Dermis microvascular lymphatic vessel endothelial cell (primary cell): ENCODE data around the gene RGS9BP. TPM values are rescaled to one million over a fixed set of nuclear protein-coding genes. Genes with fewer than 3 reads are reported as not detected.
"Not testable (repeated sequence)": the region's sequence is repeated elsewhere in the genome, so short reads cannot be mapped to it uniquely, and the experiment has no call there.

Experiments
- DNase-seq, 2 donors: peaks; one replicate each; pipeline versions ENCODE4 v3.0.0 to v3.0.0-alpha.2; 2010; ENCODE audit warnings: low read depth in 2 of 2
- total RNA-seq: library from RNA; depleted of rRNA; stranded (reverse); fragments of >200 nt; gene quantifications from 2 replicates; pipeline ENCODE4 v1.2.1, GENCODE V29; 2014

RGS9BP gene
- total RNA-seq, 1 donor from 2014 or later = 0.39 TPM

GRCh38 chr19:32671883-32672593, 3.6 kb upstream of the RGS9BP start:
- DNase-seq = no peak

DNA sequence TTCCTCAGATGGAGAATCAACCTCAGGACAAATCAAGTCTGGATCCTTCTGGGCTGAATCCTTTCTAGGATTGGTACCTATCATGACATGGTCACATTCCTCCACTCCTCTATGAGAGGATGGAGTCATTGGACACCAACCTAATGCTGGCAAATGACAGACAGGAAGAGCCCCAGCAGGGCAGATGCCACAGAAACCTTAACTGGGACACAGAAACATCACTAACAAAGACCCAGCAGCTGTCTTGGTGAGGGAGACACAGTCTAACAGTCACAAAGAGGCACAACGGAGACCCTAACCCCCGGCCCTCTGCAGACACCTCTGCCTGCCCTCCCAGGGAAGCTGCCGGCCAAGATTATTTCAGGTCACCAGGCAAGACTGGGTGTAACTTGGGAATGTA, 2.8 kb upstream of the RGS9BP start:
- no peak for DNase-seq

DNA sequence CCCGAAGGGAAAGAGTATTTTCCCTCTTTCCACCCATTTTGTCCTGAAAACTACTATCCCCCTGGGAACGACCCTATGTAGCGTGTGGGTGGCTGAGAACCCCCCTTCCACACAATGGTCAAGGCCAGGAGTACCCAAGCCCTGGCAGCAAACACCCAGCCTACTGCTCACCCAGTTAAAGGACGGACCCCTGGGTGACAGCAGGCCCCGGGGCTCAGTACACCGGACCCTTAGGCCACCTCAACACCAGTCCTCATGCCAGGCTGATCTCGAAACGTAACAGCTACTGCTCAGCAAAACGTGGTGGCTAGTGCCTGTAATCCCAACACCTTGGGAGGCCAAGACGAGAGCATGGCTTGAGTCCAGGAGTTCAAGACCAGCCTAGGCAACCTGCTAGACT, 2.1 kb upstream of the RGS9BP start:
- DNase-seq = no peak

GRCh38 chr19:32674153-32674930, 1.3 kb upstream of the RGS9BP start:
- DNase-seq = peak in 1 of 2 donors; percentile 14

GRCh38 chr19:32674931-32675719, 523 bp upstream of the RGS9BP start, which contains the start of gene ANKRD27:
TSS of gene ANKRD27 (minus strand) at chr19:32675180. CDS start at chr19:32659015, 16,165 bp downstream.
- peak; percentile 96 to 99 for DNase-seq

- DNase-seq = peak in 1 of 2 donors; percentile 27
Observed at GRCh38 chr19:32676186-32676894, 692 bp downstream of the RGS9BP start.

DNA sequence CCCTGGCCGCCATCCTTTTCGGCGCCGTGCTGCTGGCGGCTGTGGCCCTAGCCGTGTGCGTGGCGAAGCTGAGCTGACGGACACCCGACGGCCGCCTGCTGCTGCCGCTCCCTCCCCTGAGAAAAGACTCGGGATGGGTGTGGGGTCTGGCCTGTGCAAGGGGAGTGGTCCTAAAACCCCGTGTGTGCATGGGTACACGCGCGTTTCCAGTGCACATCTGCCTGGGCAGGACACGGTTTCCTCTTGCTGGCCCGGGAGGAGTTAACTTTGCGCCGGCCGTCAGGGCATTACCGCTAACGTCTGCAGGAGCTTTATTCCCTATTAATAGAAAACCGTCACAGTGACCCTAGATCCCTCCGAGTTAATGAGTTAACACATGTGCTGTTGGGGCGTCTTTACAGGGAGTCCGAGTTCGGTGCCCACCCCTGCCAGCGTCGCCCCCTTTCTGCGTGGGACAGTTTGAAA, 1.3 kb downstream of the RGS9BP start:
- no peak for DNase-seq

DNA sequence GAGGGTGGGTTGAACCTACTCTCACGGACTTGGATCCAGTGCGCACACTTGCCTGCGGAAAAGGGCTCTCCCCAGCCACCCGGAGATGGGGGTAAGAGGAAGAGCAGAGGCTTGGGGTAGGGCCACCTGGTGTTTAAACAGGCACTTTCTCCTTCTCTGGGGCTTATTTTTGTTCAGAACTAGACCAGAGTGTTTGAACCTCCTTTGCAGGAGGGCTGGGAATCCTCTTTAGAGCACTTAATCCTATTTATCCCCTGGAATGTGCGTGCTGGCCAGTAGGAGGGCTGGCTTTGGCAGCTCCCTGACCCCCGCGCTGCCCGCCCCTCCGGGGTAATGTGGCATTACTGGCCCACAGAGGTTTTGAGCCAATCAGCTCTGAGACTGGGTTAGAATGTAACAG, 2.0 kb downstream of the RGS9BP start:
- no peak for DNase-seq

DNA sequence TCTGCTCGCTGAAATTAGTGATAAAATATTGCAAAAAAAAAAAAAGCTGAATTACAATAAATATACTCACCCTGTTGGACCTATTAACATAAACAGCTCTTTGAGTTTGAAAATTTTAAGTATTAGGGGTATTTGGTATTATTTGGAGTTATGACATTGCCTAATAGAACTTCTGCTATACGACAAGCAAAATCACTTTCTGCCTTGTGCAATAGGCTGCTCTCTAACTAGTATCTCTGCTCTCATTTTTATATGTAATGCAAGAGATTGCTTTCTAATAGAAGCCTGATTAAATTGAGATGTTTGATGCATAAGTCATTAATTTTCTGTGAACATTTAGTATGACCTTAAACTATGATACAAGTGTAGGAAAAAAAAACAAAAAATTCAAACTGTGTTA, 5.3 kb downstream of the RGS9BP start:
- DNase-seq = no peak

DNA sequence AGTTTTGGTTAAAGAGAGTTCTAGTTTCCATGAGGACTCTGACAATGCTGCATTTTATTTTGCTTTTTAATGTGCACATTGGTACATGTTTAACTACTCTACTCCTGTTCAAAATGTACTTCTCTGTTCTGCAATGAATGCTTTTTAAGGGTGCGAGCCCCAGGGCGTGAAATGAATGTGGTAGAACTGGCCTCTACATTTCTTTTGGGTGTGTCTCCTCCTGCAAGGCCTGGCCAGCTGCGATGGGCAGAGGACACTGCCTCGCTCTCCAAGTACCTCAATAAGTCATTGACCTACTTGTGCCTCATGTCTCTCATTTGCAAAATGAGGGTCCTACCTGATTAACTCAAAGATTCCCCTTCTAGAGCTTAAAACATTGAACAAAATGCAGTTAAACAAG, 6.7 kb downstream of the RGS9BP start:
- no peak for DNase-seq

- DNase-seq = no peak
Observed at GRCh38 chr19:32686847-32687475, 11.3 kb downstream of the RGS9BP start.

DNA sequence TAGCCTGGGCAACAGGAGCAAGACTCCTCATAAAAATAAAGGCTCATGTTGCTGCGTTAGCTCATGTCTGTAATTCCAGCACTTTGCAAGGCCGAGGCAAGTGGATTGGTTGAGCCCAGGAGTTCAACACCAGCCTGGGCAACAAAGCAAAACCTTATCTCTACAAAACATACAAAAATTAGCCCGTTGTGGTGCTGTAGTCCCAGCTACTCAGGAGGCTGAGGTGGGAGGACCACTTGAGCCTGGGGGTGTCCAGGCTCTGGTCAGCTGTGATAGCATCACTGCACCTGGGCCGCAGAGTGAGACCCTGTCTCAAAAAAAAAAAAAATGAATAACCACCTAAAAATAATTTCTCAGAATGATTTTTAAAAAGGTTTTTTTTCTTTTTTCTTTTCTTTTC, 12.0 kb downstream of the RGS9BP start:
- DNase-seq = no peak

GRCh38 chr19:32688311-32688710, 12.7 kb downstream of the RGS9BP start:
- DNase-seq = peak in 1 of 2 donors; percentile 13

GRCh38 chr19:32691291-32691951, 15.8 kb downstream of the RGS9BP start, which contains the start of gene NUDT19:
TSS of gene NUDT19 (plus strand) at chr19:32691821. CDS start at chr19:32691961, 140 bp downstream.
- peak; percentile 68 to 86 for DNase-seq

- DNase-seq = peak; percentile 78 to 89
Observed at GRCh38 chr19:32691952-32692726, 16.5 kb downstream of the RGS9BP start.

GRCh38 chr19:32692727-32693061, 17.0 kb downstream of the RGS9BP start:
- DNase-seq = no peak

DNA sequence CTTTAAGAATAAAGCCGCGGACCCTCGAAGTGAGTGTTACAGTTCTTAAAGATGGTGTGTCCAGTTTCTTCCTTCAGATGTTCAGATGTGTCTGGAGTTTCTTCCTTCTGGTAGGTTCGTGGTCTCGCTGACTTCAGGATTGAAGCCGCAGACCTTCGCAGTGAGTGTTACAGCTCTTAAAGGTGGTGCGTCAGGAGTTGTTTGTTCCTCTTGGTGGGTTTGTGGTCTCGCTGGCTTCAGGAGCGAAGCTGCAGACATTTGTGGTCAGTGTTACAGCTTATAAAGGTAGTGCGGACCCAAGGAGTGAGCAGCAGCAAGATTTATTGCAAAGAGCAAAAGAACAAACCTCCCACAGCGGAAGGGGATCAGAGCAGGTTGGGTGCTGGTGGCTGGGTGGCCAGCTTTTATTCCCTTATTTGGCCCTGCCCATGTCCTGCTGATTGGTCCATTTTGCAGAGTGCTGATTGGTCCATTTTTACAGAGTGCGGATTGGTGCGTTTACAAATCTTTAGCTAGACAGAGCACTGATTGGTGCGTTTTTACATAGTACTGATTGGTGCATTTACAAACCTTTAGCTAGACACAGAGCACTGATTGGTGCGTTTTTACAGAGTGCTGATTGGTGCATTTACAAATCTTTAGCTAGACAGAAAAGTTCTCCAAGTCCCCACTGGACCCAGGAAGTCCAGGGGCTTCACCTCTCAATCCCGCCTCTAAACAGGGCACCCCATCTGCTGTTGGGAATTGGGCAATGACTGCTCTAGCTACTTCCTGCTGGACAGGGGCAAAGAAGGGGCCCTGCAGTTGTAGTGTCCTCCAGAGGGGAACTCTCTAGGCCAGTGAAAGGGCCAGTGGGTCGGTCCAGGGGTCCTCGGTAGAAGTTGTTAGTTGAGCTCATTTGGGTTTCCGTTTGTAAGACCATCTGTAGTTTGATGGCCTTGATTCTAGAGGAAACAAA, 17.8 kb downstream of the RGS9BP start:
- peak in 1 of 2 donors; percentile 8 for DNase-seq

- DNase-seq = not testable (repeated sequence)
Observed at GRCh38 chr19:32694316-32694715, 18.7 kb downstream of the RGS9BP start.
